Frontal cortex (tissue), 4 donors: ENCODE data around the gene PIR. TPM values are rescaled to one million over a fixed set of nuclear protein-coding genes. Genes with fewer than 3 reads are reported as not detected.
A peak's percentile ranks its signal among the peaks of the same experiment; 100 is the strongest.

Experiments
- DNase-seq, 2 donors: peaks; one replicate each; pipeline ENCODE4 v3.0.0; 2012; ENCODE audit warnings: low spot score in 2 of 2
- FAIRE-seq: peaks from 2 replicates; lab custom pipeline; 2012; peaks lifted over from hg19 to GRCh38; lab: Jason Lieb, UNC
- total RNA-seq: library from RNA; depleted of rRNA; stranded (reverse); fragments of >200 nt; gene quantifications from one replicate; pipeline ENCODE4 v1.2.3, GENCODE V29; 2014
- donor health status: control.
- donor health status: control.
- donor health status: control.

PIR gene
- total RNA-seq, 1 donor from 2014 or later, result 2.0 TPM

DNA sequence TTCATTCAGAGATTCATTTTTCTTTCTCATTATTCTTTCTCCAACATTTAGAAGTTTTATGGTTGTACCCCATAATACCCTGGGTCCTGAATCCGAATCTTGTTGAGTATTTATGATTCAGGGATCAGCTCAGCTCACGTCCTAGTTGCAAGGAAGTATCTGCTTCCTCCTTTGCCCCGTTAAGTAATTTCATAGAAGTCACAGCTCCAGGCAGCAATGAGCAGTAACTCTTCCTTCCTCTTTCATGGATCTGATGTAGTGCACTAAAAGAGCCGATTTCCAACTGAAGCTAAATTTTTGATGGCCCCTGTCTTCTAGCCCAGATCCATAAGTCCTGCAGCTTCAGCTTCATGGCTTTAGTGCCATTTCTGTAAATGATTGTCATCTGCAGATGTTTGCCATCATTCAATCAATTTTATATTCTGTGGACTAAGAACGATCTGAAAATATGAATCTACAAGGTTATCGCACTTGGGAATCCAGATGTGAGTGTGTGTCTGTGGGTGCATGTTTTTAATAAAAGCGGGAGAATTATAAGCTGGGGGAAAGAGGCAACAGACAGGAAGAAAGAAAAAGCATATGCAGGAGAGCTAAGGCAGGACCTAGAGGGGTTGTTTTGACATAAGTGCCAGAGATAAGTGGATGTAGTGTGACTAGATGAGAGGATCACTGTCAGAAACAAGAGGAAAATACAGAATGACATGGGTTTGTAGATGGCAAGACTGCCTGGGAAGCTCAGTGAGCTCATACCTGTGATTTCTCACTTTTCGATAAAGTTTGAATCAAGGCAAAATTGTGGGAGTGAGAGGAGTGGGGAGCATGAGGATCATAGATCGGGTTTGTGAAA lies 126.4 kb downstream of the PIR start:
- DNase-seq (no peak), FAIRE-seq (no peak)

GRCh38 chrX:15359701-15360100 lies 133.4 kb downstream of the PIR start:
- no peak for FAIRE-seq
- no peak for DNase-seq

DNA sequence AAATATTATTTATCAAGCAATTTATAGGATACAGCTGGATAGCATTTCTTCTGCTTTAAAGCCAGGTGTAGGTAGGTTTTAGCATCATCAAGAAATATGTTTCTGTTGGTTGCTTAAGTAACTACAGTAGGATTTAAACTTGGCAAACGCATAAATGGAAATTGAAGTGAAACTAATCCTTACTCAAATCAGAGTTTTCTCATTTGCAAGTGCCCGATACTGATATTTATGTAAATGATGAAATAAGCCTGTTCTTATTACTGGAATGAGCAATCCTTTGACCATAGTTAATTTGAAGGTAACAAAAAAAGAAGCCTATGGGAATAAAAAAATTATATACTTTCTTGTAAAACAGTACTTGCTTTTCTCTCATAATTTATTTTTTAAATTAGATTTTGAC lies 134.6 kb downstream of the PIR start:
- DNase-seq (no peak), FAIRE-seq (no peak)

DNA sequence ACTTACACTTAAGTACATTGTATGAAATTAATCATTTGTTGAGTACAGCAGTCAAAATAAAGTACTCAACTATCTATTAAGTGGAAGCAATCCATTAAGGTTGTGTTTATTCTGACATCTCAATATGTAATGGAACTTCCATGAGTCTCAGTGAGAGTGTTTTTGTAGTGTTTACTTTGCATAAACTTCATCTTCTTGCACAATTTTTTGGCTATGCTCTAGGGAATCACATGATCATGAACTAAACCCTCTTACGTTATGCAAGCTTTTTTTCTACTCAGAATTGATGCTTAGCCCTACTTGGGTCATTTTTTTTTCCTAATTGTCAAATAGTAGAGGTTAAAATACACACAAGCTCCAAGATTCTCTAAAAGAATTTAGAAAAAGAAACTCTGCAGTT lies 136.7 kb downstream of the PIR start:
- no peak for FAIRE-seq
- no peak for DNase-seq

DNA sequence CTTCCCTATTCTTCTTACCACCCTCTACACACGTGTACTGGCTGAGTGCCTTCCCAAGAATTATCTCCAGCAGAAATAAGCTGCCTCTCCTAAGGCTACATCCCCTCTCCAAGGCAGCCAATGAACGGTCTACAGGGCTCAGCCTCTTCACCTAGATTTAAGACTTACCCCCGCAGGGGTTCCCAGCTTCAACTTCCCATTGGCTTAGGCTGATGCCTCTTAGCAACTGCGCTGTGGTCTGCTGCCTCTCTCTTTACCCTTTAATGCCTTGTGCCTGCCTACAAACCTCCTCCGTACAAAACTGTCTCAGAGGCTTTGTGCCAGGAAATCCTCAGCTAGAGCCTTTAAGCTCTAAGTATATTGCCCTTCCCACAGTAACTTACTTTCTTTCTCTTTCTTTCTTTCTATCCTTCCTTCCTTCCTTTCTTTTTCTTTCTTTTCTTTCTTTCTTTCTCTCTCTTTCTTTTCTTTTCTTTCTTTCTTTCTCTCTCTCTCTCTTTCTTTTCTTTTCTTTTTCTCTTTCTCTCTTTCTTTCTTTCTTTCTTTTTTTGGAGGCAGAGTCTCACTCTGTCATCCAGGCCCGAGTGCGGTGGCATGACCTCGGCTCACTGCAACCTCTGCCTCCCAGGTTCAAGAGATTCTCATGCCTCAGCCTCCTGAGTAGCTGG lies 142.7 kb downstream of the PIR start:
- DNase-seq (no peak), FAIRE-seq (no peak)

GRCh38 chrX:15349046-15349445 lies 144.1 kb downstream of the PIR start:
- DNase-seq (peak in 1 of 2 donors; percentile 23), FAIRE-seq (no peak)

DNA sequence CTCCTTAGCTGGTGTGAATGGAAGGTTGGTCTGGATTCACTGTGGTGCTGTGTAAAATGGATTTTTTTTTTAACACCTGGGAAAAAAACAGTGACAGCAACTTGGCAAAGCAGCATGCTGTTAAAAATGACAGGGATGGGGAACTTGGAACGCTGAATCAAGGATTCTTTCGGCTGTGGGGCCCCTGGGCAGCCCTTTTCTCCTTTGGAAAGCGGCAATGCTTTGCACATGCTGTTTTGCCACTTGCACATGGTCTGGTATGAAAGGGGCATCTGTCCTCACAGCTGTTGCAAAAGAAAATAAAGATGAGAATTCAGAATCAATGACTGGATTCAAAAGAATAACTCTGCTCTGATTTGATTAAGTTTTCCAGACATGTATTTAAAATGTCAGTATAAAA lies 147.2 kb downstream of the PIR start:
- DNase-seq (no peak), FAIRE-seq (no peak)

DNA sequence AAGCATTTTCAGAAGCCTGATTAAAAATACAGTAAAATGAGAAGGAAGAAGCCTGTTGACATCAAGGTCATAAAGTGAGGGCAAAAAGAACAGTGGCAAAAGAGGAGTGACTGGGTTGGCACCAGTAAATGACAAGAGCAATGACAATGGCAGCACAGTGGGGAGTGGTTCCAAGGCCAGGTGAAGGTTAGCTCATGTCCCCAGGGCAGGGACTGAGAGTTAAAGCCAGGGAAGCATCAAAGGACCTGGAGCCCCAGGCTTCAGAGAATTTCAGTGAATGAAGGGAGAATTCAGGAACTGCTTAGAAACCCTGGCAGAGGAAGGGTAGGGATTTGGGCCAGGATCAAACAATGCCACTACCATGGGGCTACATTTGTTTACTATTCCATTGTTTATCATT lies 149.0 kb downstream of the PIR start:
- DNase-seq (no peak), FAIRE-seq (no peak)

GRCh38 chrX:15343075-15343476 lies 150.1 kb downstream of the PIR start:
- no peak for FAIRE-seq
- DNase-seq, result no peak

DNA sequence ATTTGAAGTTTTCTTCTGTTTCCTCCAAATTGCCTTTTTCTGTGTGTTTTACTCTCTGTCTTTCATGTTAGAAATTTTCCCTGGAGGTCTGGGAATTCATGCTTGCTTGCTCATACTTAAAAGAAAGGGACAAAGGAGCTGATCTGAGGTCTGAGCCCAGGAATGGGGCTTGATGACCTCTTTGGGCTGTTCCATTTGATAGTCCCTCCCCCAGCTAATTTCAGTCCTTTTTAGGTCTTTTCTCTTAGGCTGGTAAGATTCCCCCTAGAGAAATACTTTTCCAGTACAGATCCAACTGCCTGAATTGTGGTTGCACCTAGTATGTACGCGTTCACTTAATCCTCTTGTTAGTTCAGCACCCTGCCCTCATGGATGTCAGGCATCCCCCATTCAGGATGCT lies 152.3 kb downstream of the PIR start:
- FAIRE-seq, result no peak
- no peak for DNase-seq

DNA sequence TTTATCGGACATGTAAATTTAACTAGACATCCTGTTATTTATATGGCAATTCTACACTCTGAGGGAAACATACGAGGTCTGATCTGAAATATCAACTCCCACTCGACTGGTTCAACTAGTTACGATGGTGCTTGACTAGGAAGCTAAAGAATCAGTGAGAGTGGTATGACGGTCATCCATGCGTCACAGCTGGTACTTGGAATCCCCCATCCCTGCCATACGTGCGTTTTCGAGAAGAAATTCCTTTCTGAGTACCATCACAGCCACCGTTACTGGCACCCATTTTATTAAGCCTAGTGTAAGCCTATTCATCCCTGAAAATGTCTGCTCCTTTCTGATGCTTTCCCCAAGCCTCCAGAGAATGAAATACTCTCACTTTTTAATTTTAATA lies 157.1 kb downstream of the PIR start:
- DNase-seq (no peak), FAIRE-seq (no peak)

- peak; percentile 56 for FAIRE-seq
- DNase-seq, result peak; percentile 85
Observed at GRCh38 chrX:15335135-15336022, 157.8 kb downstream of the PIR start, which contains the start of gene PIGA. TSS of gene PIGA (minus strand) at chrX:15335523. CDS start at chrX:15331930, 3,593 bp downstream.

Other genes with a start within 250 kb of the PIR start
- 0.82 TPM for gene ASB9, start 223.2 kb downstream of the PIR start, total RNA-seq
- not detected for gene ASB11, start 177.7 kb downstream of the PIR start, total RNA-seq
- 16.7 TPM for gene PIGA, start 157.8 kb downstream of the PIR start, total RNA-seq
- not detected for gene VEGFD, start 108.9 kb downstream of the PIR start, total RNA-seq
- 0.41 TPM for gene BMX, start 7.5 kb upstream of the PIR start, total RNA-seq
- gene ACE2, start 107.6 kb upstream of the PIR start, total RNA-seq, result under 0.01 TPM
- gene CLTRN, start 171.5 kb upstream of the PIR start, total RNA-seq, result 0.41 TPM
- 4.5 TPM for gene CA5B, start 244.9 kb upstream of the PIR start, total RNA-seq